HT-29 (cell line): ENCODE measurements around the gene AKT3. TPM values are rescaled to one million over a fixed set of nuclear protein-coding genes. Genes with fewer than 3 reads are reported as not detected.
"Not testable (repeated sequence)": the region's sequence is repeated elsewhere in the genome, so short reads cannot be mapped to it uniquely, and the experiment has no call there.

Source experiments
- DNase-seq: peaks from one replicate; pipeline ENCODE4 v3.0.0-alpha.2; 2015; ENCODE audit warnings: low spot score
- total RNA-seq: library from RNA; depleted of rRNA; stranded (reverse); fragments of >200 nt; shearing (Covaris generic); gene quantifications from 2 replicates; pipeline ENCODE4 v1.2.3, GENCODE V29; 2014

Gene AKT3
- total RNA-seq, 1 experiment from 2014 or later, result not detected

- no peak for DNase-seq
These were observed 143.5 kb downstream of the AKT3 start for GRCh38 chr1:243706563-243706962.

- DNase-seq, result no peak
These were observed 144.5 kb downstream of the AKT3 start for GRCh38 chr1:243705585-243705984.

GRCh38 chr1:243701872-243702271, 148.2 kb downstream of the AKT3 start:
- no peak for DNase-seq

- DNase-seq, result no peak
These were observed 156.2 kb downstream of the AKT3 start for GRCh38 chr1:243693800-243694199.

GRCh38 chr1:243686159-243686558, 163.9 kb downstream of the AKT3 start:
- DNase-seq, result no peak

- no peak for DNase-seq
These were observed 169.2 kb downstream of the AKT3 start for GRCh38 chr1:243680860-243681259.

- DNase-seq, result no peak
These were observed 177.4 kb downstream of the AKT3 start for GRCh38 chr1:243672539-243673074.

GRCh38 chr1:243667591-243667990, 182.5 kb downstream of the AKT3 start:
- DNase-seq, result no peak

GRCh38 chr1:243667133-243667532, 182.9 kb downstream of the AKT3 start:
- no peak for DNase-seq

GRCh38 chr1:243663651-243664050, 186.4 kb downstream of the AKT3 start:
- DNase-seq, result no peak

GRCh38 chr1:243662169-243662568, 187.9 kb downstream of the AKT3 start:
- not testable (repeated sequence) for DNase-seq

- DNase-seq, result no peak
These were observed 191.4 kb downstream of the AKT3 start for GRCh38 chr1:243658594-243659105.

- no peak for DNase-seq
These were observed 192.2 kb downstream of the AKT3 start for GRCh38 chr1:243657793-243658192.

GRCh38 chr1:243649530-243649929, 200.5 kb downstream of the AKT3 start:
- not testable (repeated sequence) for DNase-seq

GRCh38 chr1:243646841-243647240, 203.2 kb downstream of the AKT3 start:
- DNase-seq, result no peak

GRCh38 chr1:243645281-243645680, 204.8 kb downstream of the AKT3 start:
- no peak for DNase-seq

GRCh38 chr1:243642936-243643335, 207.1 kb downstream of the AKT3 start:
- DNase-seq, result no peak

- no peak for DNase-seq
These were observed 210.9 kb downstream of the AKT3 start for GRCh38 chr1:243639027-243639658.

- no peak for DNase-seq
These were observed 211.9 kb downstream of the AKT3 start for GRCh38 chr1:243638186-243638585.

- DNase-seq, result no peak
These were observed 221.6 kb downstream of the AKT3 start for GRCh38 chr1:243628476-243628907.

- no peak for DNase-seq
These were observed 226.2 kb downstream of the AKT3 start for GRCh38 chr1:243623841-243624240.

- no peak for DNase-seq
These were observed 228.1 kb downstream of the AKT3 start for GRCh38 chr1:243621973-243622372.

GRCh38 chr1:243620096-243620495, 229.9 kb downstream of the AKT3 start:
- DNase-seq, result no peak
